Fibroblast of the aortic adventitia (primary cell): Measurements from ENCODE around the gene FAM177B. TPM values are rescaled to one million over a fixed set of nuclear protein-coding genes. Genes with fewer than 3 reads are reported as not detected.

Experiments used
- DNase-seq: peaks from one replicate; pipeline ENCODE4 v3.0.0-alpha.2; 2010; ENCODE audit warnings: low read depth
- H3K4me3 ChIP-seq: 2 replicates; pipeline ENCODE4 v1.5.1; 2011; ENCODE audit warnings: low read depth, mild to moderate bottlenecking, control low read depth, low read length, moderate library complexity
- CTCF ChIP-seq: IDR thresholded peaks from 2 replicates; pipeline ENCODE4 v1.5.1; 2011; ENCODE audit warnings: mild to moderate bottlenecking, low read length, control low read depth, inconsistent platforms; ENCODE audit not compliant: insufficient read depth
- total RNA-seq: library from RNA; depleted of rRNA; stranded (reverse); fragments of >200 nt; gene quantifications from 2 replicates; pipeline ENCODE4 v1.2.3, GENCODE V29; 2012; ENCODE audit warnings: low replicate concordance

The FAM177B gene
- total RNA-seq, 1 donor, result not detected

- no peak overlapping the region for H3K4me3 ChIP-seq
- no peak for TF ChIP-seq CTCF
- peak; percentile 83 for DNase-seq
Observed at GRCh38 chr1:222791006-222791710, 54.2 kb downstream of the FAM177B start.

GRCh38 chr1:222792744-222793143 lies 55.7 kb downstream of the FAM177B start:
- H3K4me3 ChIP-seq, result no peak overlapping the region
- TF ChIP-seq CTCF, result peak; percentile 50
- DNase-seq, result peak; percentile 65

- no peak overlapping the region for H3K4me3 ChIP-seq
- no peak for DNase-seq
- no peak for TF ChIP-seq CTCF
Observed at GRCh38 chr1:222794656-222795474, 57.9 kb downstream of the FAM177B start.

- no peak for TF ChIP-seq CTCF
- H3K4me3 ChIP-seq, result no peak overlapping the region
- peak; percentile 75 for DNase-seq
Observed at GRCh38 chr1:222798116-222798515, 61.1 kb downstream of the FAM177B start.

GRCh38 chr1:222798975-222799374 lies 62.0 kb downstream of the FAM177B start:
- no peak for DNase-seq
- TF ChIP-seq CTCF, result no peak
- no peak overlapping the region for H3K4me3 ChIP-seq

Other genes with a start within 250 kb of the FAM177B start
- 0.18 TPM in 1 of 2 replicates, not detected in the other for gene HHIPL2, start 189.1 kb upstream of the FAM177B start, total RNA-seq
- 11.8 and 16.5 TPM in 2 replicates for gene TAF1A, start 147.3 kb upstream of the FAM177B start, total RNA-seq
- gene MIA3, start 119.1 kb upstream of the FAM177B start, total RNA-seq, result 61.5 and 81.0 TPM in 2 replicates
- gene AIDA, start 24.7 kb upstream of the FAM177B start, total RNA-seq, result 35.6 and 119 TPM in 2 replicates
- gene BROX, start 24.6 kb upstream of the FAM177B start, total RNA-seq, result 67.5 and 101 TPM in 2 replicates
- 6.4 and 8.4 TPM in 2 replicates for gene DISP1, start 77.8 kb downstream of the FAM177B start, total RNA-seq